Astrocyte of the cerebellum (primary cell): ENCODE measurements around the gene MAP1LC3C.

Experiments
- DNase-seq: peaks from one replicate; pipeline ENCODE4 v3.0.0-alpha.2; 2011; ENCODE audit warnings: low read depth
- H3K4me3 ChIP-seq: 2 replicates; pipeline ENCODE4 v1.5.1; 2011; ENCODE audit warnings: mild to moderate bottlenecking, low read depth, low read length, moderate library complexity
- CTCF ChIP-seq: IDR thresholded peaks from 2 replicates; pipeline ENCODE4 v1.5.1; 2012; ENCODE audit warnings: low read length, low read depth, moderate library complexity, mild to moderate bottlenecking; ENCODE audit errors: missing control alignments
- in situ Hi-C: cut with HindIII; loops from 2 replicates; pipeline ENCODE4 v1.10.0; 2017; ENCODE audit warnings: low sequenced_read_pairs

The MAP1LC3C gene

DNA sequence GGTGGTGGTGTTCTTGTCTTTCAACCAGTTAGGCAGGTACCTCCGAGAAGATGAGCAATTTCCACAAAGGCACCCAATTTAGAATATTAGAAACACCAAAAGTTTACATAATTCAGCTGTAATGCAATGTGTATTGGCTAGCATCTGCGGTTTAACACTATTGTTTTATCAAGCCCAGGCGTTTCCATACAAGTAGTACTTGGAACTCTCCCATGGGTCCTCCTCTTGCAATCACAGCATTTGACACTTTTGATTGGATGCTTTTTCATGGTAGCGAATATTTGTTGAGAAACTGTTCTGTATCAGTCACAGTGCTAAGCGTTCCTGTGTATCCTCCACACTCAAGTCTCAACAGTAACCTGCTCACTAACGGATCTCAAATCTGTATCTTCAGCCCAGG is 20.1 kb upstream of the MAP1LC3C start:
- in situ Hi-C loops, result no loop called here
- H3K4me3 ChIP-seq, result no peak overlapping the region
- DNase-seq, result no peak
- TF ChIP-seq CTCF, result no peak

DNA sequence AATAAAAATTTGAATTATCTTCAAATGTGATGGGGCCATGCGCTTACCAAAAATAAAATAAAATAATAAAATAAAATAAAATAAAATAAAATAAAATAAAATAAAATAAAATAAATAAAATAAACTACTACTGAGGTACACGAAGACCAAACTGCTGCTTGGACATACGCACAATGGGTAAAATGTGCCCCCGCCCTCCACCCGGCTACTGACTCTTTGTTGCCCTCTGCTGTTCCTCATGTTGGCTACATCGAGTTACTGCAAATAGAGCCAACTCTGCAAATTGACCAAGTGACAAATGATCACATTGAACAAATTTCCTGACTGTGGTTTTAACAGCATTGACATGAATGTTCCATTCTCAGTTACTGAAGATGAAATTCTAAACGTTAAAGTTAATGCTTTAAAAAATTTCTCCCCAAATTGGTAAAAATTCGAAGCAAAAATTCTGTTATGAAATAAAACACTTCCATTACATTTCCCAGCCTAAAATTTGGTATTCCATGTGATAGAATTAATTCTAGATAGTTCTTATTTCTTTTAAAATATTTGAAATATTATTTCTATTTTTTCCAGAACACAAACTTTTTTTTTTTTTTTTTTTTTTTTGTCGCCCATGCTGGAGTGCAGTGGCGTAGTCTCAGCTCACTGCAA is 18.8 kb upstream of the MAP1LC3C start:
- H3K4me3 ChIP-seq, result no peak overlapping the region
- peak; percentile 27 for DNase-seq
- peak; percentile 81 for TF ChIP-seq CTCF
- in situ Hi-C loops, result no loop called here

- TF ChIP-seq CTCF, result no peak
- in situ Hi-C loops, result no loop called here
- DNase-seq, result no peak
- H3K4me3 ChIP-seq, result no peak overlapping the region
Observed at GRCh38 chr1:242016479-242016878, 17.6 kb upstream of the MAP1LC3C start.

DNA sequence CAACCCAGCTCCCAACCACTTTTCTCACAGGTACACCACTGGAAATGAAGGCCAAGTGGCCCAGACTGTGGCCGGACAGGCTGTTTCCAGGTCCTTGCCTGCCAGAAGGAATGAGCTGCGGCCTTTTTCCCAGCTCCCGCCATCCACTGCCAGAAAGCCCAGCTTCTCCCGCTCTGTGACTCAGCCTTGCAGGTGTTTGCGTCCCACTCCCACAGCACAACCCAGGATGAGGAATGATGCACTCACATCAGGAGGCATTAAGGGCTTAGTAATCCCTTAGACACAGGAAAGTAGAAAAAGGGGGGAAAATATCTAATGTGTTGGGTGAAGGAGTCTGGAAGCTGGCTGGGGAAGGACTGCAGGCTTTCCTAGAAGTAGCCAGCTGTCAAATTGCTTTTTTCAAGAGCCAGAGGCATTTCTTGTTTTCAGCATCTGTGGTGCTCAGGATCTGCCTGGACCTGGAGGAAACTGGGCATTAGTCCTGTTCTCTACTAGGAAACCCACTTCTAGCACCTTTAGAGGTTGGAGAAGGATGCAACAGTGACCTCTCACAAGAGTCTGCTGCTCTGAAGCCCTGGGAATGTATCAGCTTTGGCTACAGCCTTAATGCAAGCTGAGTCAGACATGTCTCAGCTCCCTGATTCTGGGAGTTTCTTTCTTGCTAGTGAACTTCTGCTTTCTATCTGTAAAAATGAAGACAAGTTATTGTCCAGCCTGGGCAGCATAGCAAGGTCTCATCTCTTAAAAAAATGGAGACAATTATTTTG is 13.2 kb upstream of the MAP1LC3C start:
- DNase-seq, result no peak
- no peak overlapping the region for H3K4me3 ChIP-seq
- TF ChIP-seq CTCF, result no peak
- in situ Hi-C loops, result no loop called here

GRCh38 chr1:242008826-242009495 is 10.1 kb upstream of the MAP1LC3C start:
- in situ Hi-C loops, result no loop called here
- no peak overlapping the region for H3K4me3 ChIP-seq
- DNase-seq, result no peak
- no peak for TF ChIP-seq CTCF

DNA sequence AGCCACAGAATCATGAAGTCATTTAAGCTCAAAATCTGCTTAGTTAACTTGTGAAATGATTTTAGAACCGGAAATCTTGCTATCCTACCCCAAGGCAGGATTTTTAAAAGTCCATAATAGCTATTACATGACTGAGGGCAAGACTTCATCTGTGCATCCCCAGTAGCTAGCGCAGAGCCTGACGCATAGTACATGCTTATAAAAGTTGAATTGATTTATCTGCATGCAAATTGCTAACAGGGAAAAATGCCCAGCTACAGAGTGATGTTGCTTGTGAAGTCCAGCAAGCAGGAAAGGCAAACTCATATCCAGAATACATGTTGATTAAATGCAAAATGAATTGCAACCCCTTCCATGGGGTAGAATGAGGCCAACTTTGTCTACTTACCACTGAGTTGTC is 8.1 kb upstream of the MAP1LC3C start:
- no peak overlapping the region for H3K4me3 ChIP-seq
- no peak for DNase-seq
- in situ Hi-C loops, result no loop called here
- no peak for TF ChIP-seq CTCF
